ENCODE measurements around the gene OR2L8.

Gene OR2L8

GRCh38 chr1:247948558-247948957 lies at the start of gene OR2L8:
Gene OR2L8 (plus strand): TSS chr1:247948858. CDS start chr1:247948858, 0 bp downstream.
- no peak for DNase-seq (ENCODE audit: low read depth)

GRCh38 chr1:247904122-247904521 lies 44.5 kb upstream of the OR2L8 start:
- no peak for DNase-seq (ENCODE audit: low read depth)

GRCh38 chr1:247905181-247905580 lies 43.5 kb upstream of the OR2L8 start:
- DNase-seq (ENCODE audit: low read depth) = no peak

GRCh38 chr1:247905910-247906503 lies 42.7 kb upstream of the OR2L8 start:
- DNase-seq (ENCODE audit: low read depth) = no peak

GRCh38 chr1:247906504-247907047 lies 42.1 kb upstream of the OR2L8 start:
- DNase-seq (ENCODE audit: low read depth) = no peak

- no peak for DNase-seq (ENCODE audit: low read depth)
These were observed 39.9 kb upstream of the OR2L8 start for GRCh38 chr1:247908766-247909165.

- no peak for DNase-seq (ENCODE audit: low read depth)
These were observed 34.9 kb upstream of the OR2L8 start for GRCh38 chr1:247913786-247914185.

GRCh38 chr1:247914941-247915662 lies 33.6 kb upstream of the OR2L8 start:
- DNase-seq (ENCODE audit: low read depth) = no peak

- no peak for DNase-seq (ENCODE audit: low read depth)
These were observed 28.7 kb upstream of the OR2L8 start, which contains the start of gene OR2T8 for GRCh38 chr1:247919952-247920351. Gene OR2T8 (plus strand): TSS chr1:247920252. CDS start chr1:247921018, 766 bp downstream.

GRCh38 chr1:247923941-247924340 lies 24.7 kb upstream of the OR2L8 start:
- DNase-seq (ENCODE audit: low read depth) = no peak

GRCh38 chr1:247924868-247925267 lies 23.8 kb upstream of the OR2L8 start, which contains the start of gene OR2AJ1:
Gene OR2AJ1 (plus strand): TSS chr1:247924889. CDS start chr1:247933769, 8,880 bp downstream.
- DNase-seq (ENCODE audit: low read depth) = no peak

- DNase-seq (ENCODE audit: low read depth) = no peak
These were observed 14.7 kb upstream of the OR2L8 start for GRCh38 chr1:247933989-247934388.

- no peak for DNase-seq (ENCODE audit: low read depth)
These were observed 12.9 kb upstream of the OR2L8 start for GRCh38 chr1:247935781-247936180.

- no peak for DNase-seq (ENCODE audit: low read depth)
These were observed 12.2 kb upstream of the OR2L8 start for GRCh38 chr1:247936415-247936814.

- DNase-seq (ENCODE audit: low read depth) = peak; percentile 82
These were observed 11.5 kb upstream of the OR2L8 start for GRCh38 chr1:247936965-247937734.

GRCh38 chr1:247942624-247943023 lies 6.0 kb upstream of the OR2L8 start:
- DNase-seq (ENCODE audit: low read depth) = no peak

- DNase-seq (ENCODE audit: low read depth) = no peak
These were observed 4.8 kb downstream of the OR2L8 start for GRCh38 chr1:247953408-247953807.

- no peak for DNase-seq (ENCODE audit: low read depth)
These were observed 13.1 kb downstream of the OR2L8 start for GRCh38 chr1:247961791-247962190.

- DNase-seq (ENCODE audit: low read depth) = no peak
These were observed 14.4 kb downstream of the OR2L8 start for GRCh38 chr1:247962911-247963588.

GRCh38 chr1:247964933-247965332 lies 16.3 kb downstream of the OR2L8 start, which contains the start of gene OR2AK2:
Gene OR2AK2 (plus strand): TSS chr1:247965233. CDS start chr1:247965377, 144 bp downstream.
- DNase-seq (ENCODE audit: low read depth) = no peak

- no peak for DNase-seq (ENCODE audit: low read depth)
These were observed 18.0 kb downstream of the OR2L8 start for GRCh38 chr1:247966532-247967204.

Data from activated gamma-delta T cell treated with anti-CD3 and anti-CD28 coated beads, Interleukin-2, amount 50 U/mL, for 16 hours (primary cell).